Suprapubic skin (tissue), 4 donors: ENCODE measurements around the gene ZNF774. TPM values are rescaled to one million over a fixed set of nuclear protein-coding genes. Genes with fewer than 3 reads are reported as not detected.

Experiments
- DNase-seq, 2 donors: peaks; one replicate each; pipeline ENCODE4 v3.0.0-alpha.2; 2019; ENCODE audit warnings: low spot score in 2 of 2
- H3K27ac ChIP-seq: fragments of 200-600 bp; sonication (generic); one replicate; pipeline ENCODE4 v1.5.1; 2019
- H3K27me3 ChIP-seq: fragments of 200-600 bp; sonication (generic); one replicate; pipeline ENCODE4 v1.5.1; 2019
- H3K36me3 ChIP-seq: fragments of 200-600 bp; sonication (generic); one replicate; pipeline ENCODE4 v1.5.1; 2019
- H3K4me1 ChIP-seq: fragments of 200-600 bp; sonication (generic); one replicate; pipeline ENCODE4 v1.5.1; 2019
- H3K4me3 ChIP-seq: fragments of 200-600 bp; sonication (generic); one replicate; pipeline ENCODE4 v1.5.1; 2019; ENCODE audit warnings: mild to moderate bottlenecking
- H3K9me3 ChIP-seq: fragments of 200-600 bp; sonication (generic); one replicate; pipeline ENCODE4 v1.5.1; 2019
- EP300 ChIP-seq: sonication (generic); formaldehyde crosslinking; IDR thresholded peaks from one replicate; pipeline ENCODE4 v1.6.1; 2017; ENCODE audit warnings: antibody characterized with exemption
- POLR2A ChIP-seq, 2 donors: fragments of 450-650 bp; IDR thresholded peaks; one replicate each; pipeline ENCODE4 v1.6.1; 2017; ENCODE audit warnings: antibody characterized with exemption in 2 of 2, mild to moderate bottlenecking in 2 of 2, moderate library complexity in 2 of 2
- POLR2AphosphoS5 ChIP-seq, 3 donors: sonication (generic); formaldehyde crosslinking; IDR thresholded peaks; one replicate each; pipeline ENCODE4 v1.6.1; 2017; ENCODE audit warnings: antibody characterized with exemption in 3 of 3
- WGBS: methylation state at CpG from one replicate; pipeline ENCODE4 v1.1.5; 2018; 5-methylcytosine and 5-hydroxymethylcytosine counted together
- total RNA-seq, 4 donors: library from RNA; depleted of rRNA; stranded (reverse); fragments of >200 nt; gene quantifications; one replicate each; pipeline ENCODE4 v1.1.0, GENCODE V29; 2016
- TF ChIP-seq, protein P1 (sequence below), 2 donors: fragments of 200-600 bp in 1 of 2; fragments of 450-650 bp in 1 of 2; sonication (generic) in 1 of 2; IDR thresholded peaks; one replicate each; pipeline ENCODE4 v1.5.1; 2016 to 2019; ENCODE audit warnings: antibody characterized with exemption in 2 of 2, mild to moderate bottlenecking in 1 of 2, moderate library complexity in 1 of 2

Gene ZNF774
- total RNA-seq, 4 donors from 2014 or later, result 1.4 to 7.2 (median 3.2) TPM

DNA sequence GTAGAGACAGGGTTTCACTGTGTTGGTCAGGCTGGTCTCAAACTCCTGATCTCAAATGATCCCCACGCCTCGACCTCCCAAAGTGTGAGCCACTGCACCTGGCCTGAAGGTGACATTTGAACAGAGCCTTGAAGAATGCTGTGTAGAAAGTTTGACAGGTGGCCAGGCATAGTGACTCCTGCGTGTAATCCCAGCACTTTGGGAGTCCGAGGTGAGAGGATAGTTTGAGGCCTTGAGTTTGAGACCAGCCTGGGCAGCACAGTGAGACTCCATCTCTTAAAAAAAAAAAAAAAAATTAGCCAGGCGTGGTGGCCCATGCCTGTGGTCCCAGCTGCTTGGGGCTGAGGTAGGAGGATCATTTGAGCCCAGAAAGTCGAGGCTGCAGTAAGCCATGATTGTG lies 37.4 kb downstream of the ZNF774 start:
- no peaks in the 10 kb centered on the region for H3K27me3 ChIP-seq
- DNase-seq, result no peak
- no peaks in the 10 kb centered on the region for H3K9me3 ChIP-seq
- H3K4me1 ChIP-seq, result peaks cover 57% of the 10 kb centered on the region
- H3K36me3 ChIP-seq, result peaks cover 10% of the 10 kb centered on the region
- H3K27ac ChIP-seq, result peak overlapping the region; percentile 96
- TF ChIP-seq POLR2A (IDR thresholded peaks at IDR 0.05), result no peak
- WGBS, result 21% methylated on average over 6 of the region's 6 CpGs
- H3K4me3 ChIP-seq, result peak overlapping the region; percentile 67

DNA sequence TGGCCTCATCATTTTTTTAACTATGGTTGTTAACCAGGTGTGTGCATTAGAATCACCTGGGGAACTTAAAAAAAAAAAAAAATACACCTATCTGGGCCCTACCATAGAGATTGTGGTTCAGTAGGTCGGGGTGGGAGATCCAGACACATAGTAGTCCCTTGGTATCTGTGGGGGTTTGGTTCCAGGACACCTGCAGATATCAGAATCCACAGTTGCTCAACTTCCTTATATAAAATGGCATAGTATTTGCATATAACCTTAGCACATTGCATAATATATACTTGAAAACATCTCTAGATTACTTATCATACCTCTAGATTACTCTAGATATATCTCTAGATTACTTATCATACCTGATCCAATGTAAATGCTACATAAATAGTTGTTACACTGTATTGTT lies 41.0 kb downstream of the ZNF774 start:
- H3K36me3 ChIP-seq, result peaks cover 10% of the 10 kb centered on the region
- peaks cover 85% of the 10 kb centered on the region for H3K4me1 ChIP-seq
- 79% methylated on average over 1 of the region's 1 CpG for WGBS
- TF ChIP-seq POLR2A (IDR thresholded peaks at IDR 0.05), result no peak
- TF ChIP-seq EP300, result no peak
- no peak overlapping the region for H3K27ac ChIP-seq
- no peaks in the 10 kb centered on the region for H3K27me3 ChIP-seq
- no peak for DNase-seq
- H3K4me3 ChIP-seq, result no peak overlapping the region
- H3K9me3 ChIP-seq, result no peaks in the 10 kb centered on the region

DNA sequence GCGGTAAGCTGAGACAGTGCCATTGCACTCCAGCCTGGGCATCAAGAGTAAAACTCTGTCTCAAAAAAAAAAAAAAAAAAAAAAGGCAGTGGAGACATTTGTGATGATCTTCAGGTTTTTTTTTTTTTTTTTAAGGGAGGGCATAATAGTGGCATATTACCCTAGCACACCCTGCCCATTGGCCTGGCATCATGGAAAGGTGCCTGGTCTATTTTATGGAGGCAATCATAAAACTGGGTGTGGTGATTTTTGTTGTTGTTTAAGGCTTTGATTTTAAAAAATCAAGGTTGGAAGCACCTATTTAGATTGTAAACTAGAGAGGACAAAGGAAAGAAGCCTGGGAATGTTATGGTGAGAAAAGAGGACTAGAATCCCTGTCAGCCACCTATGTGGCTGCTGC lies 42.0 kb downstream of the ZNF774 start:
- H3K9me3 ChIP-seq, result no peaks in the 10 kb centered on the region
- peak overlapping the region; percentile 18 for H3K4me3 ChIP-seq
- H3K36me3 ChIP-seq, result peaks cover 10% of the 10 kb centered on the region
- peaks cover 90% of the 10 kb centered on the region for H3K4me1 ChIP-seq
- no peak for DNase-seq
- 100% methylated on average over 1 of the region's 1 CpG for WGBS
- TF ChIP-seq, protein P1, sequence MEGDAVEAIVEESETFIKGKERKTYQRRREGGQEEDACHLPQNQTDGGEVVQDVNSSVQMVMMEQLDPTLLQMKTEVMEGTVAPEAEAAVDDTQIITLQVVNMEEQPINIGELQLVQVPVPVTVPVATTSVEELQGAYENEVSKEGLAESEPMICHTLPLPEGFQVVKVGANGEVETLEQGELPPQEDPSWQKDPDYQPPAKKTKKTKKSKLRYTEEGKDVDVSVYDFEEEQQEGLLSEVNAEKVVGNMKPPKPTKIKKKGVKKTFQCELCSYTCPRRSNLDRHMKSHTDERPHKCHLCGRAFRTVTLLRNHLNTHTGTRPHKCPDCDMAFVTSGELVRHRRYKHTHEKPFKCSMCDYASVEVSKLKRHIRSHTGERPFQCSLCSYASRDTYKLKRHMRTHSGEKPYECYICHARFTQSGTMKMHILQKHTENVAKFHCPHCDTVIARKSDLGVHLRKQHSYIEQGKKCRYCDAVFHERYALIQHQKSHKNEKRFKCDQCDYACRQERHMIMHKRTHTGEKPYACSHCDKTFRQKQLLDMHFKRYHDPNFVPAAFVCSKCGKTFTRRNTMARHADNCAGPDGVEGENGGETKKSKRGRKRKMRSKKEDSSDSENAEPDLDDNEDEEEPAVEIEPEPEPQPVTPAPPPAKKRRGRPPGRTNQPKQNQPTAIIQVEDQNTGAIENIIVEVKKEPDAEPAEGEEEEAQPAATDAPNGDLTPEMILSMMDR (IDR thresholded peaks at IDR 0.05), result no peak
- no peak for TF ChIP-seq POLR2A (IDR thresholded peaks at IDR 0.05)
- TF ChIP-seq EP300, result no peak
- no peak for TF ChIP-seq POLR2AphosphoS5 (IDR thresholded peaks at IDR 0.05)
- no peaks in the 10 kb centered on the region for H3K27me3 ChIP-seq
- H3K27ac ChIP-seq, result peak overlapping the region; percentile 76

DNA sequence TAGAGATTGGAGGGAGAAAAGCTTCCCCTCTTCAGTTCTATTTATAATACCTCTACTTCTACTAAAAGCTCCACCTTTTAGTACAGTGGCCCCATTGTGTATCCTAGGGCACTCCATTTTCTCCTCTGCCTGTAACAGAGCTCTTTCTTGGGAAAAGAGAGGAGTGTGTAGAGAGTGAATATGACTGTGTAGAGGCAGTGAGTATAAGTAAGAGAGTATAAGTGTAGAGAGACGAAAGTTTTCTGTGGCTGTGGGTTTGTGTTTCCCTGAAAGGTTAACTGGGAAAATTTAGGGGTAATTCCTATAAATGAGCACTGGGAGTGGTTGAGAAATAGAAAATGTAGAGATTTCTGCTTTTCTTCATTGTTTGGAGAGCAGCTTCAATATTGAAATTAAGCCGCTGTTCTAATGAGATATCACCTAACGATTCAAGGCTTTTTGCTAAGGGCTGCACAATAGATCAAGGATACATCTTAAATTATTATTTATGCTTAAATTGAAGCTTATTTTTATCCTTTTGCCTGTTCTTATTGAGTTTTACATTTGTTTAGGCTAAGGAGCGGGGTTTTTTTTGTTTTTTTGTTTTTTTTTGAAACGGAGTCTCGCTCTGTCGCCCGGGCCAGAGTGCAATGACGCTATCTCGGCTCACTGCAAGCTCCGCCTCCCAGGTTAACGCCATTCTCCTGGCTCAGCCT lies 42.8 kb downstream of the ZNF774 start:
- H3K27ac ChIP-seq, result peak overlapping the region; percentile 76
- TF ChIP-seq, protein P1 (IDR thresholded peaks at IDR 0.05), result no peak
- TF ChIP-seq EP300, result no peak
- no peak for TF ChIP-seq POLR2A (IDR thresholded peaks at IDR 0.05)
- no peak for TF ChIP-seq POLR2AphosphoS5 (IDR thresholded peaks at IDR 0.05)
- H3K36me3 ChIP-seq, result peaks cover 10% of the 10 kb centered on the region
- H3K27me3 ChIP-seq, result no peaks in the 10 kb centered on the region
- H3K9me3 ChIP-seq, result no peaks in the 10 kb centered on the region
- 88% methylated on average over 12 of the region's 12 CpGs for WGBS
- DNase-seq, result no peak
- peak overlapping the region; percentile 18 for H3K4me3 ChIP-seq
- peaks cover 92% of the 10 kb centered on the region for H3K4me1 ChIP-seq

DNA sequence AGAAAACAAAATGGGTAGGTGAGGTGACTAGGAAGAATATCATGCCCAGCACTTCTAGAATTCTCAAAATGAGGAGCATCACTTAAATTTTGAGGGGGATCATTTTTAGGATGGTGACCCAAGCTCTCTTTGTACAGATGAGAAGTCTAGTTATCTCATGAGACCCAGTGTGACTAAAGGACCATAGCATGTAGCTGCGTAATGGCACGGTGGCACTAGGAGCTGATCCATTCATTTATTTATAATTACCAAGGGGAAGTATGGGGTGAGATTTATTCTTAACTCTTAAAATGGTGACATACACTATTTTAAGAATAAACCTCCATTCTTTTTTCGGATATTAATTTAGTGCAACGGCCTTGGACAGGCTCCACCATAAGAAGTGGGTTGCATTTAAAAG lies 44.2 kb downstream of the ZNF774 start:
- TF ChIP-seq, protein P1 (IDR thresholded peaks at IDR 0.05), result no peak
- TF ChIP-seq POLR2AphosphoS5 (IDR thresholded peaks at IDR 0.05) (no peak), EP300 (no peak), POLR2A (IDR thresholded peaks at IDR 0.05) (no peak)
- Histone ChIP-seq H3K27ac (peak overlapping the region; percentile 76), H3K36me3 (peaks cover 5% of the 10 kb centered on the region), H3K4me1 (peaks cover 93% of the 10 kb centered on the region), H3K9me3 (no peaks in the 10 kb centered on the region), H3K4me3 (no peak overlapping the region), H3K27me3 (no peaks in the 10 kb centered on the region)
- WGBS, result 58% methylated on average over 4 of the region's 4 CpGs
- DNase-seq, result no peak

DNA sequence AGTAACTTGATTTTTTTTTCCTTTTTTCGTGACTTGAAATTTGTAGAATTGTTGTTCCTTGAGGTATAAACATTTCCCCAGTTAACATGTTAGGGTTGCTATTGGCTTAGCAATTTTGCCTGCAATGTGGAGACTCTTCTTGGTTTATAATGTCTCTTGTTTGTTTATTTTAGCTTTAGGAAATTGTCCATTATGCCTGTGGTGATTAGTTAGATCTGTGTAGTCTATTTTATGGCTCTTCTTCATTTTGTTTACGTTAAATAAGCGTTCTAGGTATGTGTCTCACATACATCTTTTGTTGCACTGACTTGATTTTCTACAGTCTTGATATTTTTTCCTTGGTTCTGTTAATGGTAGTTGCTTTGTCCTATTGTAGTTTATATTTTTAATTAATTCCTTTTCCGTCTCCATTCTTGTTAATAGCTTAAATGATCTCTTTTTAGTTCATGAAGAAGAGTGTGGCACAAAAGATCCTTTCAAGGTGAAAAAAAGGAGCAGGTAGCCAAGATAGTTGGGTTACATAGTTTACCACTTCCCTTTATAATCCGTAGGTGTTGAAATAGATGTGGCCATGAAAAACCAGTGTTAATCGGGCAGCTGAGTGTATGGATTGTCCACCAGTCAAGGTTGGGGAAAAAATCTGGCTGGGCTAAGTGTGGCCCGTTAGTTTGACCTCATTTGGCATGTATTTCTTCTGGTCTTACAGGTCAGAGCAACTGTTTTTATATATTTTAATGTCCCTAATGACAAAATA lies 48.1 kb downstream of the ZNF774 start:
- Histone ChIP-seq H3K27ac (peak overlapping the region; percentile 90), H3K36me3 (no peaks in the 10 kb centered on the region), H3K4me1 (peaks cover 95% of the 10 kb centered on the region), H3K4me3 (peak overlapping the region; percentile 24), H3K27me3 (no peaks in the 10 kb centered on the region), H3K9me3 (no peaks in the 10 kb centered on the region)
- WGBS, result 59% methylated on average over 7 of the region's 7 CpGs
- TF ChIP-seq, protein P1 (IDR thresholded peaks at IDR 0.05), result no peak
- TF ChIP-seq EP300 (no peak), POLR2A (IDR thresholded peaks at IDR 0.05) (no peak), POLR2AphosphoS5 (IDR thresholded peaks at IDR 0.05) (no peak)
- DNase-seq, result no peak
